ENCODE data around the gene ZNF124.
A peak's percentile ranks its signal among the peaks of the same experiment; 100 is the strongest.
"Not testable (repeated sequence)": the region's sequence is repeated elsewhere in the genome, so short reads cannot be mapped to it uniquely, and the experiment has no call there.

The ZNF124 gene

GRCh38 chr1:247172996-247173395 lies 1.2 kb upstream of the ZNF124 start:
- 88% methylated on average over 2 of the region's 4 CpGs for WGBS
- Histone ChIP-seq H3K4me3 (ENCODE audit: low read length) (no peak overlapping the region), H3K36me3 (ENCODE audit: insufficient read depth, low read length) (no peaks in the 10 kb centered on the region), H3K27me3 (ENCODE audit: insufficient read depth, low read length) (peaks cover 3% of the 10 kb centered on the region; the same call in 1 of the 2 replicates), H3K9ac (ENCODE audit: low read depth, low read length) (no peak overlapping the region), H3K27ac (ENCODE audit: low read depth, low read length) (no peak overlapping the region), H3K9me3 (ENCODE audit: insufficient read depth, low read depth, low read length) (no peaks in the 10 kb centered on the region), H3K4me1 (ENCODE audit: insufficient read depth, low read length) (no peaks in the 10 kb centered on the region)

- not testable (repeated sequence) for H3K9ac ChIP-seq (ENCODE audit: low read depth, low read length); H3K36me3 ChIP-seq (ENCODE audit: insufficient read depth, low read length); H3K27ac ChIP-seq (ENCODE audit: low read depth, low read length); H3K4me1 ChIP-seq (ENCODE audit: insufficient read depth, low read length); H3K27me3 ChIP-seq (ENCODE audit: insufficient read depth, low read length); H3K4me3 ChIP-seq (ENCODE audit: low read length); H3K9me3 ChIP-seq (ENCODE audit: insufficient read depth, low read depth, low read length)
- WGBS, result no CpG with 5 or more reads among the region's 46 CpGs
Measured at GRCh38 chr1:247171443-247171842, 377 bp downstream of the ZNF124 start.

- peaks cover 30% of the 10 kb centered on the region; the same call in 1 of the 2 replicates for H3K9me3 ChIP-seq (ENCODE audit: insufficient read depth, low read depth, low read length)
- peaks cover 12% of the 10 kb centered on the region; the same call in 1 of the 2 replicates for H3K4me1 ChIP-seq (ENCODE audit: insufficient read depth, low read length)
- no peak overlapping the region for H3K4me3 ChIP-seq (ENCODE audit: low read length)
- WGBS, result 95% methylated on average over 4 of the region's 4 CpGs
- H3K27ac ChIP-seq (ENCODE audit: low read depth, low read length), result no peak overlapping the region
- no peaks in the 10 kb centered on the region for H3K27me3 ChIP-seq (ENCODE audit: insufficient read depth, low read length)
- no peak overlapping the region for H3K9ac ChIP-seq (ENCODE audit: low read depth, low read length)
- H3K36me3 ChIP-seq (ENCODE audit: insufficient read depth, low read length), result peaks cover 23% of the 10 kb centered on the region
Measured at GRCh38 chr1:247165674-247166073, 6.1 kb downstream of the ZNF124 start.

- H3K36me3 ChIP-seq (ENCODE audit: insufficient read depth, low read length), result peaks cover 25% of the 10 kb centered on the region
- WGBS, result 96% methylated on average over 6 of the region's 6 CpGs
Measured at GRCh38 chr1:247164694-247165093, 7.1 kb downstream of the ZNF124 start.

GRCh38 chr1:247156787-247157232 lies 15.0 kb downstream of the ZNF124 start:
- no peak overlapping the region for H3K27ac ChIP-seq (ENCODE audit: low read depth, low read length)
- H3K9ac ChIP-seq (ENCODE audit: low read depth, low read length), result no peak overlapping the region
- WGBS, result 92% methylated on average over 6 of the region's 6 CpGs
- H3K4me1 ChIP-seq (ENCODE audit: insufficient read depth, low read length), result no peaks in the 10 kb centered on the region
- peaks cover 81% of the 10 kb centered on the region for H3K9me3 ChIP-seq (ENCODE audit: insufficient read depth, low read depth, low read length)
- H3K36me3 ChIP-seq (ENCODE audit: insufficient read depth, low read length), result peaks cover 80% of the 10 kb centered on the region
- H3K27me3 ChIP-seq (ENCODE audit: insufficient read depth, low read length), result no peaks in the 10 kb centered on the region
- H3K4me3 ChIP-seq (ENCODE audit: low read length), result peak overlapping the region; percentile 15; the same call in 1 of the 2 replicates

More at GRCh38 chr1:247164694-247165093, 7.1 kb downstream of the ZNF124 start:
- H3K9ac ChIP-seq (ENCODE audit: low read depth, low read length), result no peak overlapping the region
- peaks cover 12% of the 10 kb centered on the region; the same call in 1 of the 2 replicates for H3K4me1 ChIP-seq (ENCODE audit: insufficient read depth, low read length)
- H3K9me3 ChIP-seq (ENCODE audit: insufficient read depth, low read depth, low read length), result peaks cover 38% of the 10 kb centered on the region
- H3K27ac ChIP-seq (ENCODE audit: low read depth, low read length), result no peak overlapping the region
- H3K27me3 ChIP-seq (ENCODE audit: insufficient read depth, low read length), result no peaks in the 10 kb centered on the region
- H3K4me3 ChIP-seq (ENCODE audit: low read length), result no peak overlapping the region

- Histone ChIP-seq H3K27me3 (ENCODE audit: insufficient read depth, low read length) (no peaks in the 10 kb centered on the region), H3K9ac (ENCODE audit: low read depth, low read length) (no peak overlapping the region), H3K27ac (ENCODE audit: low read depth, low read length) (no peak overlapping the region), H3K4me3 (ENCODE audit: low read length) (no peak overlapping the region), H3K4me1 (ENCODE audit: insufficient read depth, low read length) (0 out of 2 replicates have a peak, but pooled peaks cover 5% of the 10 kb centered on the region), H3K9me3 (ENCODE audit: insufficient read depth, low read depth, low read length) (peaks cover 30% of the 10 kb centered on the region; the same call in 1 of the 2 replicates), H3K36me3 (ENCODE audit: insufficient read depth, low read length) (peaks cover 37% of the 10 kb centered on the region)
- WGBS, result 100% methylated on average over 2 of the region's 2 CpGs
Measured at GRCh38 chr1:247147781-247148180, 24.0 kb downstream of the ZNF124 start.

GRCh38 chr1:247147120-247147519 lies 24.7 kb downstream of the ZNF124 start:
- H3K27me3 ChIP-seq (ENCODE audit: insufficient read depth, low read length); H3K4me3 ChIP-seq (ENCODE audit: low read length); H3K4me1 ChIP-seq (ENCODE audit: insufficient read depth, low read length); H3K27ac ChIP-seq (ENCODE audit: low read depth, low read length); H3K9ac ChIP-seq (ENCODE audit: low read depth, low read length): not testable (repeated sequence)
- Histone ChIP-seq H3K36me3 (ENCODE audit: insufficient read depth, low read length) (peaks cover 38% of the 10 kb centered on the region), H3K9me3 (ENCODE audit: insufficient read depth, low read depth, low read length) (peaks cover 30% of the 10 kb centered on the region; the same call in 1 of the 2 replicates)
- 93% methylated on average over 10 of the region's 10 CpGs for WGBS

GRCh38 chr1:247146671-247147070 lies 25.1 kb downstream of the ZNF124 start:
- 0 out of 2 replicates have a peak, but pooled peaks cover 5% of the 10 kb centered on the region for H3K4me1 ChIP-seq (ENCODE audit: insufficient read depth, low read length)
- no peaks in the 10 kb centered on the region for H3K27me3 ChIP-seq (ENCODE audit: insufficient read depth, low read length)
- H3K36me3 ChIP-seq (ENCODE audit: insufficient read depth, low read length), result peaks cover 39% of the 10 kb centered on the region
- WGBS, result 95% methylated on average over 3 of the region's 3 CpGs
- H3K9me3 ChIP-seq (ENCODE audit: insufficient read depth, low read depth, low read length), result peaks cover 28% of the 10 kb centered on the region; the same call in 1 of the 2 replicates
- H3K4me3 ChIP-seq (ENCODE audit: low read length), result no peak overlapping the region
- no peak overlapping the region for H3K9ac ChIP-seq (ENCODE audit: low read depth, low read length)
- H3K27ac ChIP-seq (ENCODE audit: low read depth, low read length), result no peak overlapping the region

GRCh38 chr1:247145279-247145678 lies 26.5 kb downstream of the ZNF124 start:
- H3K36me3 ChIP-seq (ENCODE audit: insufficient read depth, low read length), result peaks cover 41% of the 10 kb centered on the region
- peaks cover 33% of the 10 kb centered on the region; the same call in 1 of the 2 replicates for H3K9me3 ChIP-seq (ENCODE audit: insufficient read depth, low read depth, low read length)
- 0 out of 2 replicates have a peak, but pooled peaks cover 5% of the 10 kb centered on the region for H3K4me1 ChIP-seq (ENCODE audit: insufficient read depth, low read length)
- no peak overlapping the region for H3K27ac ChIP-seq (ENCODE audit: low read depth, low read length)
- 86% methylated on average over 6 of the region's 6 CpGs for WGBS
- H3K9ac ChIP-seq (ENCODE audit: low read depth, low read length), result no peak overlapping the region
- no peaks in the 10 kb centered on the region for H3K27me3 ChIP-seq (ENCODE audit: insufficient read depth, low read length)
- H3K4me3 ChIP-seq (ENCODE audit: low read length), result no peak overlapping the region

GRCh38 chr1:247139557-247139956 lies 32.3 kb downstream of the ZNF124 start:
- Histone ChIP-seq H3K9me3 (ENCODE audit: insufficient read depth, low read depth, low read length) (peaks cover 39% of the 10 kb centered on the region), H3K36me3 (ENCODE audit: insufficient read depth, low read length) (peaks cover 29% of the 10 kb centered on the region)
- not testable (repeated sequence) for H3K27me3 ChIP-seq (ENCODE audit: insufficient read depth, low read length); H3K27ac ChIP-seq (ENCODE audit: low read depth, low read length); H3K4me3 ChIP-seq (ENCODE audit: low read length); H3K4me1 ChIP-seq (ENCODE audit: insufficient read depth, low read length); H3K9ac ChIP-seq (ENCODE audit: low read depth, low read length)

- 0 out of 2 replicates have a peak, but pooled peaks cover 25% of the 10 kb centered on the region for H3K9me3 ChIP-seq (ENCODE audit: insufficient read depth, low read depth, low read length)
- H3K27me3 ChIP-seq (ENCODE audit: insufficient read depth, low read length), result no peaks in the 10 kb centered on the region
- no peak overlapping the region for H3K27ac ChIP-seq (ENCODE audit: low read depth, low read length)
- H3K4me1 ChIP-seq (ENCODE audit: insufficient read depth, low read length), result no peaks in the 10 kb centered on the region
- peaks cover 24% of the 10 kb centered on the region for H3K36me3 ChIP-seq (ENCODE audit: insufficient read depth, low read length)
- no peak overlapping the region for H3K9ac ChIP-seq (ENCODE audit: low read depth, low read length)
- no peak overlapping the region for H3K4me3 ChIP-seq (ENCODE audit: low read length)
- 75% methylated on average over 10 of the region's 10 CpGs for WGBS
Measured at GRCh38 chr1:247131236-247131635, 40.6 kb downstream of the ZNF124 start.
